GM18498 (cell line): ENCODE measurements around the gene IRF2BP2.

Source experiments
- ATAC-seq: cut with Tn5 transposase; IDR thresholded peaks from one replicate; pipeline ENCODE4 v1.9.1; 2021; ENCODE audit warnings: mild to moderate bottlenecking, moderate library complexity; ENCODE audit not compliant: unreplicated experiment

The IRF2BP2 gene

DNA sequence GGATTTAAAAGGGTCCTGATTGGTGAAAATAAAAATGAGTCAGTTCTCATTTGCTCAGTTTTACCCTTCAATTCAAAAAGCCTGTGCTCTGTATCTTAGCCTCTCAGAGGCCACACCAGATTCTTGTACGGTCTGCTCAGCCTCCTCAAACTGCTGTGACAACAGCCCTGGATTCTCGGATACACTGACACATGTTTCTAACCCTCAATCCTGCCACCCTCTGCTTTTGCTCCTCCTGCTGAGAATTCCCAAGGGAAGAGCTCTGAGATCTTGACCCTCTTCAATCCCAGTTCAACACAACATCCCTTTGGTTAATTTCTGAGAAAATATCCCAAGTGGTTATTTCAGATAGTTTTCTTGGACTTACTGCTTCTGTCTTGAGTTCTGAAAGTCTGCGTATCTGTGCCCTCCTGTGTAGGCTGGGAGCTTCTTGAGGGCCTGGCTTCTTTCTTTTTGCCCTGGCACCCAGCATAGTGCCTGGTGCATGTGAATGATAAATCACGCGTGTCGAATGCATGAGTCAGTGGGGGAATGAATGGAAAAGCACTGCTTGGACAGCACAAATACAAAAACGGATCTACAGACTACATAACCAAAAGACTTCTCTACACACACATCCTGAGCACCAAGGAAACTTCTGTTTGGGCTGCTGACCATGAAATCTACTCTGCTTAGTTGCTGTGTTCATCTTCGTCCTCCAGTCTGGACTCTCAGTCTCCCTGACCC lies 24.5 kb downstream of the IRF2BP2 start:
- no peak for ATAC-seq

DNA sequence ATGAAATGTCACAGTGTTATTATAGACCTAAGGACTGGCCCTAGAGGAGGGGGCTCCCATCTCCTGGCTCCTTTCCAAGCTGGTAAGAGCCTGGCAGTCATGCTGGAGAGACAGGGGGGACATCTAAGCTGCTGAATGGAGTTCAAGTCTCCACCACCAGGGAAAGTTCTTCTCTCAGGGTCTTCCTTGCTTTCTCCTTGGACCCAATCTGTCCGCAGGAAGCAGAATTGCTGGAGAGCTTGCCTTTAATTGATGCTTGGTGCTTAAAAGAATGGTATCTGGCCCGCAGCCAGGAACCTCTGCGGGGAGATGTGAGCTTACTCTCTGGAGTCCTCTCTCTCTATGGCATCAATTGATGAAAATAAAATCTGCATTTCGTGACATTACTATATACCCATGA lies 25.1 kb downstream of the IRF2BP2 start:
- no peak for ATAC-seq

DNA sequence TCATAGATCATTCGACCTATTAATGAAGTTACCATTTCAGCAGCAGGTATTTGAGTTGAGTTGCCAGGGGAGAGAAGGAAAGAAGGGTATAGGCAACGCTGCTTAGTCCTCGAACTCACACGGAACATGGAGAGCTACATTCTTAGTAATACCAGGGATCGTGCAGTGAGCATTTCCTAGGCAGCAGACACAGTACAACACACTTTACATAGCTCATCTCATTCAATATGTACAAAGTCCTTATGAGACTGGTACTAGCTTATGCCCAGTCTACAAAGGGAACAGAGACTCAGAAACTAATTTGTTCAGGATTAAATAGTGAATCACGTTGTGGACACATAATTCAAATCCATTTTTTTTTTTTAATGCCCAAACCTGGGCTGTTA lies 25.6 kb downstream of the IRF2BP2 start:
- no peak for ATAC-seq

DNA sequence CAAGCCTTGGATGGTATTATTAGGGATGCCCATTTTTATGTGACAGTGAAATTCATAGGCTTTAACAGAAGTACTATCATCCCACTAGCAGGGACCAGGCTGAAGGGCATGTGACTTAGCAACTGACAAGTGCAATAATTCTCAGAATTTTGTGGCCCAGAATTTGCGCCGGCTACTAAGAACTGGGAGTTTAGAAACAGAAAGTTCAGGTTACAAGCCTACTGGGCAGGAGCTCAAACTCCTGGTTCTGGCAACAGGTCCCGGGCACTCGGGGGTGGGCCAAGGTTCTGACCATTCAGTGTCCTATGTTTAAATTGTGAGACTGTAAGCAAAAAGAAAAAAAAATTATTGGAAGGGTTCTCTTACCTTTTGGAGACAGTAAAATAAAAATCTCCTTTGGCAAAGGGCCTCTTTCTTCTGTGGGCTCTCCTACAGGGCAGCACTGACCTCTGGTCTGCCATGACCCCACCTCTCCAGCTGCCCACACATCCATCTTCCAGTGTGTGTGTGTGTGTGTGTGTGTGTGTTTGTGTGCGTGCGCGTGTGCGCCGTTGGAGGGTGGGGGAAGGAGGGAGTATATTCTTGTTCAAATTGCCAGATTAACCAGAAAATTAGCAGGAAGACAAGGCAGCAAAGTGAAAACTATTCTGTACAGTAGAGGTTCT lies 26.1 kb downstream of the IRF2BP2 start:
- no peak for ATAC-seq

DNA sequence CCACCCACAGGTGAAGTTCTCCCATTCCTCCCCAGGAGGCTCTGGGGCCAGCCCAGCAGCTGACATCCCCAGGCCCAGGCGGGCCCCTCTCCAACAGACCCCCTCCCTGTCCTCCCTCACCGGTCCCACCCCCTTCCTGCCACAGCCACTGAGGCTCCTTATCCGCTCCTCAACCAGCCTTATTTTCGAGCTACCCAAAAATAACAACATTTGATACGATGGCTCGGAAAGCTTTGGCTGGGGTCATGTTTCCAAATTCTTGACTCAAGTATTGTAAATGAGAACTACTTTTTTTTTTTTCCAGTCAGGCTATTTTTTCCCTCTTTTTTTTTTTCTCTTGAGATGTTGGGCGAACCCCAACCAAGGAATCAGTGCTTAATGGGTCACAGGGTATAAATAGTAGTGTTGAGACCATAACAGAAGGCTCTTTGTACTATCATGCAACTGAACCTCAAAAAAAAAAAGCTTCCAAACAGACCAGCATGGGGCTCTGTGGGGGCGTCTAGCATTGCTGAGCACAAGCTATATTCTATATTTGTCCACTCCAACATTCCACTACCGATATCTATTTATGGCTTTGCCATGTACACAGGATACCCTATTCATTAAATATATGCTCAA lies 27.2 kb downstream of the IRF2BP2 start:
- no peak for ATAC-seq

DNA sequence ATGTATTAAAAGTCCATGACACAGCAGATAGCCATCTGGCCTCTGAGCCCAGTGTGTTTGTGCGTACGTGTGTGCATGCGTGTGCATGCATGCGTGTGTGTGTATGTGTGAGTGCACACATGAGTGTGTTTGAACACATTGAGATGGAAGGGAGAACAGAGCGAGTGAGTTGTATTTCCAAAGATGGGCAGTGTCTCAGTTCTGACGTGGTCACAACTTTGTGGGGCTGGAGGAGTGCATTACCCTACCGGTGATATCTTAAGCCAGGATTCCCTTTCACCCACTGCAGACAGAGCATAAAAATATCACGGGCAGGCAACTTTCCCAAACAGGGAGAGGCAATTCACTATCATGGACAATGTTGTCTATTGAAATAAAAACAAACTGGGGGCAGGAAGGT lies 27.8 kb downstream of the IRF2BP2 start:
- no peak for ATAC-seq

DNA sequence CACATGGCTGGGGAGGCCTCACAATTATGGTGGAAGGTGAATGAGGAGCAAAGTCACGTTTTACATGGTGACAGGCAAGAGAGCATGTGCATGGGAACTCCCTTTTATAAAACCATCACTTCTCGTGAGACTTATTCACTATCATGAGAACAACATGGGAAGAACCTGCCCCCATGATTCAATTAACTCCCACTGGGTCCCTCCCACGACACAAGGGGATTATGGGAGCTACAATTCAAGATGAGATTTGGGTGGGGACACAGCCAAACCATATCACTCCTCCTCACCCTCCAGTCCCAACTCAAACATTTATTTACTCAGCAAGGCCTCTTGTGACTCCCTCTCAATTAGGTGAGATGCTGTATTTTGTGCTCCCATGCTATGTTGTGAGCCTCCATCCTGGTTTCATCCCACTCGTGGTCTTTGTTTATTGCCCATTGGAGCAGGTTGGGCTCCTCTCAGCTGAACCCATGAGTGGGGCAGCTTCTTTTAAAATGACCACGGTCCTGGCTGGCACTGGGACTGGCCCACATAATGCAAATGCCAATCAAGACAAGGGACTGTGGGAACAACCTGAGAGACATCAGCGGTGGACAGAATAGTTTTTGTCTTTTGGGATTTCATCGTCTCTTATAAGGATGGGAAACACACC lies 28.8 kb downstream of the IRF2BP2 start:
- ATAC-seq: no peak

DNA sequence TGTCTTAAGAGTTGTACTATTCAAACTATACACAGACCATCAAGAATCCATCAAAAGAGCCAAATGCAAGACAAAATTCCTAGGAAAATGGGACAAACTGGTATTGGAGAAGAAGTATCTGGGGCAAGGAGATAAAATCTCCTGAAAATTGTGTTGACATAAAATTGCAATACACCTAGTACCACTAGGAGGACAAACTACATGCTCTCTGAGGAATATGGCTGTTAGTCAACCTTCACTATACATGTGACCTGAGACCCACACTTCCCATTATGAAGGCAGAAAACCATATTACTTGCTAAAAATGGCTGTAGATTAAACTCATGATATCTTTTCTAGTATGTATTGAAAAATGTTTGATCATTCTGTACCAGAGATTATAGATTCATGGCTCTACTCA lies 30.0 kb downstream of the IRF2BP2 start:
- no peak for ATAC-seq

DNA sequence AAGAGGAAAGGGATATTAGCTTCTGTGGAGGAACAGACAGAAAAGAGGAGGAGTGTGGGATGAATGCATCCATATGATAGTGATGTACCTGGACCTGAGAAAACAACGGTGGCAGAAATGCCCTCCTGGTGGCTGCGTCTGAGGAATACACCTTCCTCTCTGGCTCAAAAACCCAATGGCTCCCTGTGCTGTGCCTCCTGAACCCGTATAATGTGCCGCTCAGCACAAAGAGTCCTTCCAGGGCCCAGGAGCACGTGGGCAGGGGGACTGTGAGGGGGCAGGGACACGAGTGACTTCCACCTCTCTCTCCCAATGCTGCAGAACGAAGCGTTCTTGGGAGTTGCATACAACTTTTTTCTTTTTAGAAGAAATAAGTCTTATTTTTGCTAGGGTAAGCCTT lies 31.2 kb downstream of the IRF2BP2 start:
- ATAC-seq: no peak

DNA sequence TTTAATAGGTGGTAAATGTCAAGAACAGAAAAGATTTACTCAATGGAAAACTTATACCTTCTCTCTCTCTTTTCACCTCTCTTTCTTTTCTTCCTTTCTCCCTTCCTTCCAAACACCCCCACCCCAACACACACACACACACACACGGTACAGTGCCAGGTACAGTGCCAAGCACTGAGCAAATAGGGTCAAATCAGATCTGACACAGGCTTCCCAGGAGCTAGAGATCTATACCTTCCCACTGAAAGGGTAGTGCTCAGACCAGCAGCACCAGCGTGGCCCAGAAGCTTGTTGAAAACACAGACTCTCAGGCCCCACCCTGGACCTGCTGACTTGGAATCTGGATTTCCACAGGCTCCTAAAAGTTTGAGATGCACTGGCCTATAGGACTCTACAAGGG lies 31.9 kb downstream of the IRF2BP2 start:
- no peak for ATAC-seq

DNA sequence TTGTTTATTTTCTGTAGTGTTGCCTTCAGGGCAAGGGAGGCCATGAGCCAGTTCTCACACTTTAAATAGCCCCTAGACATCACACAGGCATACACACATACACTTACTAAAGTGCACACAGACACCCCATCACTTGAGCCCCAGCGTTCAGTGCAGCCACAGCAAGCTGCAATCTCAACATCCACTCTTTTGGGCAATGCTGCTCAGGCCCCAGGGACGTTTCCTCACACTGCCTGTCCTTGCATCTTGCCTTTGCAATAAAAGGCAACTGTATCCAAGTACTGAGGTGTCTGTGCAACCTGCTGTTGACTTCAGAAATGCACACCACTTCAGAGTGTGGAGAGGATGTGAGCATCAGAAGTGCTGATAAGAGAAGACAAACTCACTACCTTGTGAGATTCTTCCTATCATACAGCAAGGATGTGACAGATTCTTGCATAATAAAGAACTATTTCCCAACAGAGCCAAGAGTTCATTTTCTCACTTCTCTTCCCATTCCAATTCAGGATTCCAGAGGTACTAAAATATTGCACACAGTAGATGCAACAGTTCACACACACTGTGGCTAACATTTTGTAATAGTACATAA lies 36.2 kb downstream of the IRF2BP2 start:
- ATAC-seq: no peak

DNA sequence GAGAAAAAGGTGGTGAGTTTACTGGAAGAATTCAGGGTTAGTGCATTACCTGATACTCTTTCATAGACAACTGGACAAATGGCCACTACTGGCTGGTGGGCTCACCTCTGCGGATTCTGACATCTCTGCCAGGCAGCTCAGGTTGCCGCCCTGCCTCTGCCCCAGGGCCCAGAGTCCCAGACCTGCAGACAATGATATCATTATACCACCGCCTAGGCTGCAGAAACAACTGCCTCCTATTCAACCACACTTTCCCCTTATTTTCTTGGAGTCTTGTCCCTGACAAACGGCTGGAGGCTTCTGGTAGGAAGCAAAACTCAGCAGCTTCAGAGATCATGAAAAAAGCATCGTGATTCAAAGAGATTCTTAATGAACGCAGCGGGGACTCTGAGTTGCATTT lies 37.0 kb downstream of the IRF2BP2 start:
- no peak for ATAC-seq

DNA sequence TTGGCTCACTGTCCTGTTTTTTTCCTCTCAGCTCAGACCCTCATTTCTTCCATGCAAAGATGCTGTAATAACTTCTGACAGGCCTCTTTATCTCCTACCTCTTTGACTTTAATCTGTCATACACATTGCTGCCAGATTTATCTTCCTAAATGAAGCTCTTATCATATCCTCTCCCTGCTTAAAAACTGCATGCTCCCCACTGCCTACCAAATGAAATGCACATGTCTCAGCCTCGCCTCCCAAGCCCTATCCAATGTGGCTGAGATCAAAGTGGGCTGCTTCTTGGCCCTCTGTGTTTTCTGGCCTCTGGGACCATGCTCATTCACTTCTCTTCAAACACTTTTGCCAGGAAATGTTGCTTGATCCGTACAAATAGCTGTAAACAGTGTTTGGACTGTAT lies 38.3 kb downstream of the IRF2BP2 start:
- ATAC-seq: no peak

DNA sequence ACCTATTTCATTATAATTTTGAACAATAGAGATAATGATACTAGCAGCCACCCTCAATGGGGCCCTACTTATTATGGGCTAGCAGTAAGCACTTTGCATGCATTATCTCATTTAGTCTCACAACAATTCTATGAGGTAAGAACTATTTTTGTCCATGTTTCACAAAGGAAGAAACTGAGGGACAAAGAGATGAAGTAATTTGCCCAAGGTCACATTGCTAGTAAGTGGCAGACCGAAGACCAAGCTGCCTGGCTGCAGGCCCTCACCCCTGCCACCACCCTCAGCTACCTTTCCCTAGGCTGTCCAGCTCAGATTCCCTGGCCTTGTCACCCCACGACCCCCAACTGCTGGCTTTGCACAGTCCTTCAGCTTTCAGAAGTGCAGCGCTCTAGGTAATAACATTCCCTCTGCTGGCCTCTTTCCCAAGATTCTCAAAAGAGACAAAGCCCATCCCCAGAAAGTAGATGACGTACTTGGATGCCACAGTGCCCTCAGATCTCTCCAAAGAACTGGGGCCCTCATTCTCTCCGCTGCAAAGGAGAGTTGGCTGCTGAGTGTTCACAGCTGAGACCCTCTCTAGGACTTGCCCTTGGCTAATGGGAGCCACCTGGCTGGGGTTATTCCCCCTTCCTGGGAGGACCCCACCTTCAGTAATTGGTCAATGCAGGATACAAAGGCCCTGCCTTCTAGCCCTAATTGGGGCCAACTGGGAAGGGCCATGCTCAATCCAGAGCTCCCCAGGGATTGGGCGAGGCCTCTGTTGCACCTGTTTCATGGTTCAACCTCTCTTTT lies 39.5 kb downstream of the IRF2BP2 start:
- ATAC-seq: no peak

DNA sequence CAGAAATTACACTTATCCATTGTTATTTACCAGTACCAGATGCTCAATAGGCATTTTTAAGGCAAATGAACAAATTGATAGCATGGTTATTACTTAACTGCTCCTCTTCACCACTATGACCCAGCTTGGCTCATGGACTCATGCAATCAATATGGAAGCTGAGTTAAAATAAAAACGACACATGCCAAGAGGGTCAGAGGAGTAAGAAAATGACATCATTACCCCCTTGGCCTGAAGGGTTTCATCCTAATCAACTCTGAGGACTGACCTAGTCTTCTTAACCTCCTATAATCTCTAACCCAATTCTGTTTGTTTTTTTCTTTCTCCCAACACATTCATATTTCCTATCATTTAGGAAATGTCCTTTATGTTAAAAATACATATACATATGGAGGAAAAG lies 41.6 kb downstream of the IRF2BP2 start:
- ATAC-seq: no peak

DNA sequence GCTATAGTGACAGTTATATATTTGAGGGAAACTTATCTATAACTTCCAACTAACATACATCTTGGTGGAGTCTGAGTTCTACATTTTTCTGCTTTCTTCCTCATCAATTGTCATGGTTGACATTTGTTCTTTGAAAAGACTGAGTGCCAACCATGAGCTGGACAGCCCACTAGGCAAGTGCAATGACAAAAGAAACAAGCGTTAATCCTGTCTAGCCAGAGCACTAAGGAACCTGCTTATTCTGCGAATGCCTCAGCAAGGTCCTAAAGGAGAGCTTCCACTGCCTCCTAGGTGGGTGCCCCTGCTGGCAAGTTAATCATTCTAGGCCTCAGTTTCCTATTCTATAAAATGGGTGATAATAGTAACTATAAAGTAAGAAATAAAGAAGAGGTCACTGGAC lies 44.8 kb downstream of the IRF2BP2 start:
- no peak for ATAC-seq

DNA sequence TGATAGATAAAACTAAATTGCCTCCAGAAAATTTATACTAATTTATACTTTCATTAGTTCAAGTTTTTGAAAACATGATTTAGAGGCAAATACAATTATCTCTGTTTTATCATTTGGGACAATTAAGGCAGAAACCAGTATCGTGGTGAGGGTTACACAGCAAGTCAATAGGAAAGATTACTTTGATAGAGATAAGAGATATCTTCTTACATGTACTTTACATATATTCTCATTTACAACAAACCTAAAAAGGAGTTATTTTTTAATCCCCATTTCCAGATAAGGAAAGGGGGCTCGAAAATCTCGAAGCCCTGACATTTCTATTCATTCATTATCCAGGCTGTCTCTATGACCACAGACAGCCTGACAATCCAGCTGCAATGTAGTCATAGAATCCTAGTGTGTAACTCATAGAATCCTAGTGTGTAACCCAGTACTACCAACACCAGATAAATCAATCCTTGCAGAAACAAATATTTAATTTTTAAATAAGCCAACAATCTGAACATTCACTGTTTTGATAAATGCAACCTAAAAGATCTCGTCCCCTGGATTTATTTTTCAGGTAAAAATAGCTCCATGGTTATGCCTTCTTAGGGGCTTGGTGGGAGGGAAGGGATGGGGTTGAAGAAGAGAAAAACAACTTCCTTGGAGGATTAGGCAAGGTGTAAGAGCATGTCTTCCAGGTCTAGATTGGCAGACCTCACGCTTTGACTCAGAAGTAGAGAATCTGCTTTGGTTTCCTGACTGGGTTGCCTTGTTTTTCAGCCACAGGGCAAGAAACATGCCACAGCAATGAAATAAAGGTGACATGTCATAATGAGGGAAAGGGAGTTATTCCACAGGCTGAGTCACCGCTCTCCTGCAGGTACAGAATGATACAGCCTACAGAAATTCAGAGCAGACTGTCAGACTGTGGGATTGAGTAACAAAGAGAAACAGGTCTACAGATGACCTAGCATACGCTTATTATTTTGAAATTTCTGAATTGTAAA lies 45.6 kb downstream of the IRF2BP2 start:
- ATAC-seq: no peak

DNA sequence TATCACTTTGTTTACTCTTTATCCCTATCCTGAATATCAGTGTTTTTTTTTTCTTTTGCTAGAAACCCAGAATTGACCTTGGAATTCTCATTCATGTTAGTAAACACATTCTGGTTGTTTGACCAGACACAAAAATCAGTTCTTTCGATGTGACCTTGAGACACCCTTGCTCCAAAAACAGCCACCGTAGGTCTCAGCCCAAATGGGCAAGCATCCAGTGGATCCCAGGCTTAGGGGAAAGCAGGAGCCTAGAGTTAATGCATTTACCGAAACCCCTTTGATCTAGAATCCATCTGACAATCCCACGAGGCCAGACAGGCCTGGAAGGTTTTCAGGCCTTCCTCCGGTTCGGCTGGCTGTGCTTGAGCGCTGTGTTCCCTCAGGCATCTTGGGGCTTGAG lies 47.6 kb downstream of the IRF2BP2 start:
- no peak for ATAC-seq

DNA sequence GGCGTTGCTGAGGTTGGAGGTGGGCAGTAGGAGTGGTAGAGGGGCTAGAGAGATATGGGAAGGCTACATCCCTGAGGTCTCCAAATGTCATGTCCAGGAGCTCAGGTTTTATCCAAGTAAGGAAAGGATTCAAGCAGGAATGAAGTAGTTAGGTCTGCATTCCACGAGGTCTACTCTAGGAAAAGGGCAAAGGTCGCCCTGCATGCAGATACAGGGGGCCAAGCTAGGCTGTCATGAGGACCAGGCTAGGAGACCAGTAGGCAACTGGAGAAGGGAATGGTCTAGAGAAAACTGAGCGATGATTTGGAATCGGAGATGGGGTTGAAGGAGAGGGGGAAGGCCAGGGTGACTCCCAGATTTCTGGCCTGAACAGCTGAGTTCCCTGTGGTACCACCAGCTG lies 48.7 kb downstream of the IRF2BP2 start:
- no peak for ATAC-seq
